C4-2B (cell line): ENCODE data around the gene MSRB1.

ENCODE experiments used
- H3K27ac ChIP-seq: fragments of 450-650 bp; 2 replicates; pipeline ENCODE4 v1.5.1; 2017
- ZFX ChIP-seq: fragments of 450-650 bp; IDR thresholded peaks from 2 replicates; pipeline ENCODE4 v1.6.1; 2017
- TF ChIP-seq, protein P1 (sequence below): fragments of 450-650 bp; conservative IDR thresholded peaks from 2 replicates; pipeline ENCODE4 v1.5.1; 2017; ENCODE audit warnings: mild to moderate bottlenecking

Gene MSRB1

GRCh38 chr16:1933097-1933661 lies 9.8 kb downstream of the MSRB1 start:
- TF ChIP-seq ZFX = no peak

GRCh38 chr16:1932050-1933028 lies 10.7 kb downstream of the MSRB1 start:
- no peak for TF ChIP-seq ZFX
- TF ChIP-seq, protein P1, sequence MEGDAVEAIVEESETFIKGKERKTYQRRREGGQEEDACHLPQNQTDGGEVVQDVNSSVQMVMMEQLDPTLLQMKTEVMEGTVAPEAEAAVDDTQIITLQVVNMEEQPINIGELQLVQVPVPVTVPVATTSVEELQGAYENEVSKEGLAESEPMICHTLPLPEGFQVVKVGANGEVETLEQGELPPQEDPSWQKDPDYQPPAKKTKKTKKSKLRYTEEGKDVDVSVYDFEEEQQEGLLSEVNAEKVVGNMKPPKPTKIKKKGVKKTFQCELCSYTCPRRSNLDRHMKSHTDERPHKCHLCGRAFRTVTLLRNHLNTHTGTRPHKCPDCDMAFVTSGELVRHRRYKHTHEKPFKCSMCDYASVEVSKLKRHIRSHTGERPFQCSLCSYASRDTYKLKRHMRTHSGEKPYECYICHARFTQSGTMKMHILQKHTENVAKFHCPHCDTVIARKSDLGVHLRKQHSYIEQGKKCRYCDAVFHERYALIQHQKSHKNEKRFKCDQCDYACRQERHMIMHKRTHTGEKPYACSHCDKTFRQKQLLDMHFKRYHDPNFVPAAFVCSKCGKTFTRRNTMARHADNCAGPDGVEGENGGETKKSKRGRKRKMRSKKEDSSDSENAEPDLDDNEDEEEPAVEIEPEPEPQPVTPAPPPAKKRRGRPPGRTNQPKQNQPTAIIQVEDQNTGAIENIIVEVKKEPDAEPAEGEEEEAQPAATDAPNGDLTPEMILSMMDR = no peak; the same call in 1 of the 2 replicates
- no peak overlapping the region for H3K27ac ChIP-seq

More at GRCh38 chr16:1933097-1933661, 9.8 kb downstream of the MSRB1 start:
- H3K27ac ChIP-seq = no peak overlapping the region

DNA sequence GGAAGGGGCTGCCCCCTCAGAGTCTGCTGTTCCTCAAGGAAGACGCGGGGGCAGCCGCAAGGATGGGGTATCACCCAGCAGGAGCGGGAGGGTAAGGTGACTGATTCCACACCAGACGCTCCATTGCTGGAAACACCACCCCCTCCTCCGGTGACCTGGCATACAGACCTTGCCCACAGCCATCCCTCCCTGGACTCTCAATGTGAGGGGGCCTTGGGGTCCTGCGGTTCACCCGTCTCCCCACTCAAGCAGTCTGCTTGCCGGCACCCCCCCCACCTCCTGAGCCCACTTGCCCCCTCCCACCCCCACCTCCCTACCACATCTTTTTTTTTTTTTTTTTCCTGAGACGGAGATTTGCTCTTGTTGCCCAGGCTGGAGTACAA lies 12.7 kb downstream of the MSRB1 start:
- H3K27ac ChIP-seq = peak overlapping the region; percentile 54; the same call in 1 of the 2 replicates

GRCh38 chr16:1929578-1930337 lies 13.2 kb downstream of the MSRB1 start:
- peak; percentile 27; the same call in 1 of the 2 replicates for TF ChIP-seq ZFX
- TF ChIP-seq, protein P1 = peak; percentile 99
- peak overlapping the region; percentile 54 for H3K27ac ChIP-seq

More for the DNA sequence above, 12.7 kb downstream of the MSRB1 start:
- TF ChIP-seq, protein P1 = no peak
- no peak for TF ChIP-seq ZFX

DNA sequence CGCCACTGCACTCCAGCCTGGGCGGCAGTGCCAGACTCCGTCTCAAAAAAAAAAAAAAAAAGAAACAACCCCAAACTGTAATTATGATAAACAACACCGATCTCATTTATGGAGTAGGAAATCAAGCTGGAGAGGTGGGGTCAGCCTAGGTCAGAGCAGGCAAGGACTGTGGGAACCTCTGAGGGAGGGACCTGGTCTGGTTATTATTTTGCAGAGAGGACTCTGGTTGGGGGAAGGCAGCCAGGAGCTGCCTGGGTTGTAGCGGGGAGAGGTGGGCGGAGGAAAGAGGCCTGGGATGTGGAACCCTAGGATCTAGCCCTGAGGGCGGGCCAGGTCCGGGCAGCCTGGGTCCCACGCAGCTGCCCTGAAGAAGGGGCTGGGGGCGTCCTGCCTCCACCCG lies 13.9 kb downstream of the MSRB1 start:
- H3K27ac ChIP-seq = peak overlapping the region; percentile 54
- TF ChIP-seq, protein P1 = no peak
- no peak for TF ChIP-seq ZFX

DNA sequence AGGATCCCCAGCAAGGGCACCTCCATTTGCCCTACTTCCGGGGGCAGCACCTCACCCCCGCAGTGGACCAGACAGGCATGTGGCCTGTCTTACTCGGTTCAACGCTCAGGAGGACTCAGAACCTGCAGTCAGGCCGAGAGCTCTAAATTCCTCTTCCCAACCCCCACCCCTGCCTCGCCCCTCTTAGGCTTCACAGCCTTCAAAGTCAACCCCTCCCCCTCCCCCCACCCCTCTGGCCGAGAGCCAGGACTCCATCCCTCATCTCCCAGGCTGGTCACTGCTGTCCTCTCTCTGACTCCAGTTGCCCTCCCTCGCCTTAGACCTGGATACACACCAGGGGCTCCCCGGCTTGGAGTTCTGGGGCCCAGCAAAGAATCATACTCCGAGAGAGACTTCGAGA lies 16.7 kb downstream of the MSRB1 start:
- H3K27ac ChIP-seq = no peak overlapping the region
- TF ChIP-seq ZFX = no peak
- TF ChIP-seq, protein P1 = no peak

DNA sequence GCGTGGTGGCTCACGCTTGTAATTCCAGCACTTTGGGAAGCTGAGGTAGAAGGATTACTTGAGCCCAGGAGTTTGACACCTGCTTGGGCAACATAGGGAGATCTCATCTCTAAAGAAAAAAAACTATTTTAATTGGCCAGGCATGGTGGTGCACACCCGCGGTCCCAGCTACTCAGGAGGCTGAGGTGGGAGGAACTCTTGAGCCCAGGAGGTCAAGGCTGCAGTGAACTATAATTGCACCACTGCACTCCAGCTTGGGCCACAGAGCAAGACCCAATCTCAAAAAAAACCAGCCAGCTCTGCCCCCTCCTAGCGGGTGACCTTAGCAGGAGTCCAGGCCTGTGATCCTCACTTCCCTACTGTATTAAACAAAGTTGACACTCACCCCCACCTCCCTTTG lies 18.9 kb downstream of the MSRB1 start:
- H3K27ac ChIP-seq = no peak overlapping the region
- TF ChIP-seq ZFX = no peak
- TF ChIP-seq, protein P1 = no peak
